ENCODE results near the gene SYTL3. TPM values are rescaled to one million over a fixed set of nuclear protein-coding genes. Genes with fewer than 3 reads are reported as not detected.
A peak's percentile ranks its signal among the peaks of the same experiment; 100 is the strongest.
"Not testable (repeated sequence)": the region's sequence is repeated elsewhere in the genome, so short reads cannot be mapped to it uniquely, and the experiment has no call there.

The SYTL3 gene
- total RNA-seq, 1 experiment from 2014 or later, result 7.8 TPM

- no peak for TF ChIP-seq EZH2 (IDR thresholded peaks at IDR 0.05; ENCODE audit: low read depth)
- TF ChIP-seq CTCF (conservative IDR thresholded peaks at IDR 0.05), result no peak
- H3K9me3 ChIP-seq (ENCODE audit: insufficient read depth, low read depth), result no peaks in the 10 kb centered on the region
- no peak overlapping the region for H3K4me3 ChIP-seq
- H4K20me1 ChIP-seq (ENCODE audit: insufficient read depth), result peaks cover 14% of the 10 kb centered on the region
- H3F3A ChIP-seq (ENCODE audit: insufficient read depth, low read depth), result peaks cover 61% of the 10 kb centered on the region; the same call in 1 of the 2 replicates
- peak overlapping the region; percentile 5 for H3K27ac ChIP-seq
- CTCF ChIA-PET, result no interaction called here
- peak; percentile 65 to 76 for DNase-seq
- no peaks in the 10 kb centered on the region for H3K27me3 ChIP-seq (ENCODE audit: insufficient read depth, low read depth)
- H3K36me3 ChIP-seq (ENCODE audit: low read depth), result peaks cover 34% of the 10 kb centered on the region
- intact Hi-C loops (cut with micrococcal nuclease; ENCODE audit: unreplicated experiment), result loop anchor here (2.0 kb wide), 1 partner anchor 59 kb away; no protein-coding TSS in a partner anchor
- H3K9me2 ChIP-seq (ENCODE audit: insufficient read depth), result no peaks in the 10 kb centered on the region
- no peak overlapping the region for H2AFZ ChIP-seq
- no peak overlapping the region for H3K4me2 ChIP-seq
- H3K4me1 ChIP-seq (replicated peaks; ENCODE audit: insufficient read depth), result no peaks in the 10 kb centered on the region
- 0 out of 2 replicates have a peak, but pooled peaks cover 3% of the 10 kb centered on the region for H3K79me2 ChIP-seq (ENCODE audit: low read depth)
- BruUV-seq (replicated peaks), result no TSS peak
- POLR2A ChIA-PET (ENCODE audit: unreplicated experiment), result no interaction called here
Measured at GRCh38 chr6:158631678-158632537, 17.9 kb upstream of the SYTL3 start.

DNA sequence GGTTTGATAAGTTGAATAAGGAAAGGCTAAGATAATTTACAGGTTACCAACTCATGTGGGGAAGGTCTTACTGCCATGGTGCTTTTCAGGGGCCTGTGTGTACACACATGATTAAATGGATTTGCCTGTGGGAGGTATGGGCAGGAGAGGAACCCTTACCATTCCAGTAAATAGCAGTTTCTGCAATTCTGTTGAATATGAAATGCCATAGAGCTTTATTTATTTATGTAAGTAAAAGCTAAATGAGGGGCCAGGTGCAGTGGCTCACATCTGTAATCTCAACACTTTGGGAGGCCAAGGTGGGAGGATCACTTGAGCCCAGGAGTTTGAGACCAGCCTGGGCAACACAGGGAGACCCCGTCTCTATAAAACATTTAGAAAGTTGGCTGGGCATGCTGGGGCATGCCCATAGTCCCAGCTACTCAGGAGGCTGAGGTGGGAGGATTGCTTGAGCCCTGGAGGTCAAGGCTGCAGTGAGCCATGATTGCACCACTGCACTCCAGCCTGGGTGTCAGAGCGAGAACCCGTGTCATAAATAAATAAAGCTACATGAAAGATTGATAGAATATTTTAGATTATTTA lies 17.2 kb upstream of the SYTL3 start:
- H3K36me3 ChIP-seq (ENCODE audit: low read depth), result peaks cover 40% of the 10 kb centered on the region
- TSS peak; percentile 38 for BruUV-seq (replicated peaks)

DNA sequence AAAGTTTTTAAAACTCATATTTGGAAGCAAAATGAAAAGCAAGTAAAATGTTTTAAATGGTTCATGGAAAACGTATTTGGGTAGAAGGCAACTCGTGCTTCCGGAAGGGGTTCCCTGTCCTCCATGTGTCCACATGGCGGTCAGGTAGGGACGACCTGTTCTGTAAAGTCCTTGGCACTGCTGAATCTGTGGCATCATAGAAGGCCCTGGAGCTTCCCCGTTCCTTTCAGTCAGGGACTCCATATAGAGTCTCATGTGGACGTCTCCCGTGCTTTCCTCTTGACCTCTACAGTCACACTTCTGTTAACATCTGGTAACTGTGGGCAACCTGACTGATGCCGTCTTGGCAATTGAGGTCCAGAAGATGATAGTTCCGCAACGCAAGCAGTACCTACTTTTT lies 16.7 kb upstream of the SYTL3 start:
- Histone ChIP-seq H4K20me1 (ENCODE audit: insufficient read depth) (peaks cover 17% of the 10 kb centered on the region), H3K79me2 (ENCODE audit: low read depth) (peaks cover 10% of the 10 kb centered on the region), H3K9me2 (ENCODE audit: insufficient read depth) (no peaks in the 10 kb centered on the region), H3F3A (ENCODE audit: insufficient read depth, low read depth) (peaks cover 70% of the 10 kb centered on the region), H3K4me2 (no peak overlapping the region), H3K27me3 (ENCODE audit: insufficient read depth, low read depth) (no peaks in the 10 kb centered on the region), H3K27ac (no peak overlapping the region), H3K4me1 (replicated peaks; ENCODE audit: insufficient read depth) (no peaks in the 10 kb centered on the region), H2AFZ (no peak overlapping the region), H3K36me3 (ENCODE audit: low read depth) (peaks cover 40% of the 10 kb centered on the region), H3K4me3 (no peak overlapping the region), H3K9me3 (ENCODE audit: insufficient read depth, low read depth) (no peaks in the 10 kb centered on the region)
- POLR2A ChIA-PET (ENCODE audit: unreplicated experiment), result interaction anchor here (0.6 kb wide), 1 partner anchor 22 kb away, joined by 3 read pairs; no protein-coding TSS in a partner anchor
- TF ChIP-seq CTCF (conservative IDR thresholded peaks at IDR 0.05), result no peak
- TF ChIP-seq EZH2 (IDR thresholded peaks at IDR 0.05; ENCODE audit: low read depth), result no peak
- CTCF ChIA-PET, result no interaction called here
- no TSS peak for BruUV-seq (replicated peaks)
- intact Hi-C loops (cut with micrococcal nuclease; ENCODE audit: unreplicated experiment), result no loop called here
- no peak for DNase-seq

More for the DNA sequence above, 17.2 kb upstream of the SYTL3 start:
- H3K27me3 ChIP-seq (ENCODE audit: insufficient read depth, low read depth); H3K4me1 ChIP-seq (replicated peaks; ENCODE audit: insufficient read depth); H3K4me2 ChIP-seq; H3K79me2 ChIP-seq (ENCODE audit: low read depth); DNase-seq; CTCF ChIA-PET; intact Hi-C loops (cut with micrococcal nuclease; ENCODE audit: unreplicated experiment); H3K9me3 ChIP-seq (ENCODE audit: insufficient read depth, low read depth); H3K9me2 ChIP-seq (ENCODE audit: insufficient read depth); H2AFZ ChIP-seq; H3K4me3 ChIP-seq: not testable (repeated sequence)
- POLR2A ChIA-PET (ENCODE audit: unreplicated experiment), result interaction anchor here (0.6 kb wide), 1 partner anchor 21 kb away, joined by 3 read pairs; no protein-coding TSS in a partner anchor
- peaks cover 14% of the 10 kb centered on the region for H4K20me1 ChIP-seq (ENCODE audit: insufficient read depth)
- H3F3A ChIP-seq (ENCODE audit: insufficient read depth, low read depth), result peaks cover 67% of the 10 kb centered on the region
- H3K27ac ChIP-seq, result peak overlapping the region; percentile 5; the same call in 1 of the 2 replicates
